Measurements from ENCODE around the gene TOR3A. TPM values are rescaled to one million over a fixed set of nuclear protein-coding genes. Genes with fewer than 3 reads are reported as not detected.
"Not testable (repeated sequence)": the region's sequence is repeated elsewhere in the genome, so short reads cannot be mapped to it uniquely, and the experiment has no call there.

TOR3A gene
- total RNA-seq, result 24.3 TPM
- long read RNA-seq, transcript TOR3A-203 (6 exons, 2,724 nt), result major isoform, 95 of 133 reads
- long read RNA-seq, partial matches to known transcripts, result 14 of 133 reads
- long read RNA-seq, other reads (novel, unspliced or antisense), result 24 of 133 reads

GRCh38 chr1:179081687-179082332, at the start of gene TOR3A:
Gene TOR3A (plus strand): TSS chr1:179082070. CDS start chr1:179082129, 59 bp downstream.
- TF ChIP-seq CTCF (IDR thresholded peaks at IDR 0.05), result no peak
- DNase-seq (peak; percentile 95), ATAC-seq (peak; percentile 98)
- no peaks in the 10 kb centered on the region for H3K27me3 ChIP-seq (ENCODE audit: low read depth)
- H3K9me3 ChIP-seq, result no peaks in the 10 kb centered on the region
- intact Hi-C loops (cut with DNase I), result no loop called here
- H3K4me3 ChIP-seq, result peak within 1 kb of the TSS; percentile 82
- peaks cover 21% of the 10 kb centered on the region for H3K4me1 ChIP-seq
- peaks cover 10% of the 10 kb centered on the region for H3K36me3 ChIP-seq
- H3K27ac ChIP-seq, result peak within 1 kb of the TSS; percentile 90

- peak overlapping the region; percentile 14 for H3K27ac ChIP-seq
- H3K9me3 ChIP-seq, result no peaks in the 10 kb centered on the region
- TF ChIP-seq CTCF (IDR thresholded peaks at IDR 0.05), result no peak
- intact Hi-C loops (cut with DNase I), result no loop called here
- no peak overlapping the region for H3K4me3 ChIP-seq
- ATAC-seq (peak; percentile 60 to 75), DNase-seq (no peak)
- H3K4me1 ChIP-seq, result peaks cover 50% of the 10 kb centered on the region
- H3K27me3 ChIP-seq (ENCODE audit: low read depth), result no peaks in the 10 kb centered on the region
- no peaks in the 10 kb centered on the region for H3K36me3 ChIP-seq
These were observed 47.1 kb upstream of the TOR3A start for GRCh38 chr1:179034720-179035119.

GRCh38 chr1:179036844-179037465, 44.9 kb upstream of the TOR3A start:
- no peak for ATAC-seq
- no peak for DNase-seq
- Histone ChIP-seq H3K9me3 (no peaks in the 10 kb centered on the region), H3K27me3 (ENCODE audit: low read depth) (no peaks in the 10 kb centered on the region), H3K4me3 (no peak overlapping the region), H3K4me1 (peaks cover 37% of the 10 kb centered on the region), H3K27ac (no peak overlapping the region), H3K36me3 (no peaks in the 10 kb centered on the region)
- intact Hi-C loops (cut with DNase I), result no loop called here
- TF ChIP-seq CTCF (IDR thresholded peaks at IDR 0.05), result no peak

- H3K9me3 ChIP-seq, result no peaks in the 10 kb centered on the region
- H3K4me1 ChIP-seq, result peaks cover 26% of the 10 kb centered on the region
- ATAC-seq, result no peak
- H3K27me3 ChIP-seq (ENCODE audit: low read depth), result no peaks in the 10 kb centered on the region
- H3K27ac ChIP-seq, result no peak overlapping the region
- no peaks in the 10 kb centered on the region for H3K36me3 ChIP-seq
- no peak overlapping the region for H3K4me3 ChIP-seq
- no peak for TF ChIP-seq CTCF (IDR thresholded peaks at IDR 0.05)
- DNase-seq, result no peak
- intact Hi-C loops (cut with DNase I), result no loop called here
These were observed 43.2 kb upstream of the TOR3A start for GRCh38 chr1:179038528-179039281.

- ATAC-seq; H3K4me3 ChIP-seq; H3K36me3 ChIP-seq; intact Hi-C loops (cut with DNase I); H3K27me3 ChIP-seq (ENCODE audit: low read depth); H3K9me3 ChIP-seq; DNase-seq; H3K27ac ChIP-seq: not testable (repeated sequence)
- H3K4me1 ChIP-seq, result peaks cover 19% of the 10 kb centered on the region
These were observed 42.2 kb upstream of the TOR3A start for GRCh38 chr1:179039502-179040174.

GRCh38 chr1:179040175-179040551, 41.7 kb upstream of the TOR3A start:
- ATAC-seq, DNase-seq, H3K4me3 ChIP-seq: not testable (repeated sequence)

More at GRCh38 chr1:179040175-179040551, 41.7 kb upstream of the TOR3A start:
- H3K4me1 ChIP-seq, result peaks cover 14% of the 10 kb centered on the region
- H3K27me3 ChIP-seq (ENCODE audit: low read depth); H3K27ac ChIP-seq; H3K36me3 ChIP-seq; intact Hi-C loops (cut with DNase I); H3K9me3 ChIP-seq: not testable (repeated sequence)

All from lower lobe of right lung (tissue), 2 donors.